H9 (cell line): ENCODE data around the gene VLDLR. TPM values are rescaled to one million over a fixed set of nuclear protein-coding genes. Genes with fewer than 3 reads are reported as not detected.

Experiments used
- DNase-seq: peaks from one replicate; pipeline ENCODE4 v3.0.0-alpha.2; 2017
- H2AFZ ChIP-seq: one replicate; pipeline ENCODE4 v1.6.1; 2013; ENCODE audit warnings: mild to moderate bottlenecking, low read length, control low read depth, moderate library complexity
- H2AK5ac ChIP-seq: 2 replicates; pipeline ENCODE4 v1.6.1; 2013; ENCODE audit warnings: low read length, control low read depth, mixed read lengths; ENCODE audit not compliant: insufficient read length
- H2BK120ac ChIP-seq: one replicate; pipeline ENCODE4 v1.6.1; 2013; ENCODE audit warnings: low read depth, mild to moderate bottlenecking, low read length, control low read depth, inconsistent platforms; ENCODE audit not compliant: poor library complexity, severe bottlenecking
- H2BK12ac ChIP-seq: 2 replicates; pipeline ENCODE4 v1.6.1; 2013; ENCODE audit warnings: low read length, control low read depth, mixed read lengths, low read depth; ENCODE audit not compliant: insufficient read length
- H2BK15ac ChIP-seq: 2 replicates; pipeline ENCODE4 v1.6.1; 2013; ENCODE audit warnings: low read depth, low read length, control low read depth
- H2BK20ac ChIP-seq: one replicate; pipeline ENCODE4 v1.6.1; 2013; ENCODE audit warnings: low read depth, mild to moderate bottlenecking, low read length, control low read depth, inconsistent platforms; ENCODE audit not compliant: poor library complexity, severe bottlenecking
- H2BK5ac ChIP-seq: 2 replicates; pipeline ENCODE4 v1.6.1; 2013; ENCODE audit warnings: low read length, control low read depth, mixed read lengths; ENCODE audit not compliant: insufficient read length
- H3K14ac ChIP-seq: 2 replicates; pipeline ENCODE4 v1.6.1; 2013; ENCODE audit warnings: low read length, control low read depth; ENCODE audit not compliant: insufficient read depth
- H3K18ac ChIP-seq: 2 replicates; pipeline ENCODE4 v1.6.1; 2013; ENCODE audit warnings: low read depth, mild to moderate bottlenecking, mixed read lengths, low read length, control low read depth; ENCODE audit not compliant: insufficient read length
- H3K23ac ChIP-seq: 2 replicates; pipeline ENCODE4 v1.6.1; 2013; ENCODE audit warnings: low read length, control low read depth, mixed read lengths, low read depth; ENCODE audit not compliant: insufficient read length
- H3K23me2 ChIP-seq: 2 replicates; pipeline ENCODE4 v1.6.1; 2013; ENCODE audit warnings: low read depth, mild to moderate bottlenecking, mixed read lengths, low read length, control low read depth; ENCODE audit not compliant: insufficient read length, poor library complexity, severe bottlenecking
- H3K27ac ChIP-seq: 2 replicates; pipeline ENCODE4 v1.5.1; 2013; ENCODE audit warnings: low read length, control low read depth, mixed read lengths, low read depth; ENCODE audit not compliant: insufficient read length
- H3K27me3 ChIP-seq: 2 replicates; pipeline ENCODE4 v1.6.1; 2013; ENCODE audit warnings: low read length, control low read depth, inconsistent platforms; ENCODE audit not compliant: insufficient read depth
- H3K4ac ChIP-seq: 2 replicates; pipeline ENCODE4 v1.6.1; 2013; ENCODE audit warnings: low read depth, mild to moderate bottlenecking, control low read depth, inconsistent platforms, low read length, moderate library complexity
- H3K4me1 ChIP-seq: 2 replicates; pipeline ENCODE4 v1.6.1; 2013; ENCODE audit warnings: low read length, control low read depth, inconsistent platforms; ENCODE audit not compliant: insufficient read depth
- H3K4me2 ChIP-seq: 2 replicates; pipeline ENCODE4 v1.6.1; 2013; ENCODE audit warnings: low read length, control low read depth, mixed read lengths; ENCODE audit not compliant: insufficient read length, insufficient read depth
- H3K56ac ChIP-seq: 2 replicates; pipeline ENCODE4 v1.6.1; 2013; ENCODE audit warnings: low read depth, mild to moderate bottlenecking, mixed read lengths, low read length, control low read depth; ENCODE audit not compliant: insufficient read length
- H3K79me1 ChIP-seq: 2 replicates; pipeline ENCODE4 v1.6.1; 2013; ENCODE audit warnings: low read depth, mild to moderate bottlenecking, moderate library complexity, low read length, control low read depth, inconsistent platforms; ENCODE audit not compliant: insufficient read depth, poor library complexity, severe bottlenecking
- H3K79me2 ChIP-seq: 2 replicates; pipeline ENCODE4 v1.6.1; 2013; ENCODE audit warnings: low read length, control low read depth, inconsistent platforms; ENCODE audit not compliant: insufficient read depth
- H3K9ac ChIP-seq: 2 replicates; pipeline ENCODE4 v1.6.1; 2013; ENCODE audit warnings: low read length, control low read depth, mixed read lengths; ENCODE audit not compliant: insufficient read length; ENCODE audit errors: extremely low read depth
- H3K9me3 ChIP-seq: one replicate; pipeline ENCODE4 v1.6.1; 2013; ENCODE audit warnings: low read depth, low read length, inconsistent platforms; ENCODE audit not compliant: control insufficient read depth
- H3T11ph ChIP-seq: one replicate; pipeline ENCODE4 v1.6.1; 2013; ENCODE audit warnings: mild to moderate bottlenecking, low read length, control low read depth, inconsistent platforms
- H4K20me1 ChIP-seq: one replicate; pipeline ENCODE4 v1.6.1; 2013; ENCODE audit not compliant: control insufficient read depth, insufficient read length, insufficient read depth
- H4K5ac ChIP-seq: 2 replicates; pipeline ENCODE4 v1.6.1; 2013; ENCODE audit warnings: low read depth, mild to moderate bottlenecking, mixed read lengths, low read length, control low read depth; ENCODE audit not compliant: insufficient read length
- H4K8ac ChIP-seq: replicated peaks from 2 replicates; pipeline ENCODE4 v1.6.1; 2013; ENCODE audit warnings: low read length, control low read depth, mixed read lengths, low read depth; ENCODE audit not compliant: insufficient read length
- H4K91ac ChIP-seq: 2 replicates; pipeline ENCODE4 v1.6.1; 2013; ENCODE audit warnings: low read depth, mild to moderate bottlenecking, moderate library complexity, mixed read lengths, low read length, control low read depth; ENCODE audit not compliant: insufficient read length
- H3K27ac Mint-ChIP-seq, 3 experiments: 2 replicates in 2 of 3; 3 replicates in 1 of 3; pipeline ENCODE4 v1.8.0; 2020 to 2021; ENCODE audit warnings: mixed read lengths in 3 of 3, mild to moderate bottlenecking in 1 of 3, moderate library complexity in 1 of 3
- H3K27me3 Mint-ChIP-seq: 2 replicates; pipeline ENCODE4 v1.8.0; 2021; ENCODE audit warnings: low read depth, mild to moderate bottlenecking, moderate library complexity, mixed read lengths
- H3K36me3 Mint-ChIP-seq, 3 experiments: 2 replicates in 2 of 3; 3 replicates in 1 of 3; pipeline ENCODE4 v1.8.0; 2020 to 2021; ENCODE audit warnings: low read depth in 3 of 3, mixed read lengths in 3 of 3; ENCODE audit not compliant: insufficient read depth in 1 of 3
- H3K4me1 Mint-ChIP-seq, 2 experiments: 2 replicates each; pipeline ENCODE4 v1.8.0; 2020; ENCODE audit warnings: mixed read lengths in 2 of 2
- H3K4me3 Mint-ChIP-seq, 2 experiments: 2 replicates in 1 of 2; 3 replicates in 1 of 2; pipeline ENCODE4 v1.8.0; 2020 to 2021; ENCODE audit warnings: mild to moderate bottlenecking in 2 of 2, mixed read lengths in 2 of 2, moderate library complexity in 1 of 2
- H3K9me3 Mint-ChIP-seq, 2 experiments: 2 replicates in 1 of 2; 3 replicates in 1 of 2; pipeline ENCODE4 v1.8.0; 2020; ENCODE audit warnings: mild to moderate bottlenecking in 2 of 2, mixed read lengths in 2 of 2, moderate library complexity in 1 of 2
- CTCF ChIP-seq: fragments of 200-600 bp; sonication (generic); conservative IDR thresholded peaks from 3 replicates; pipeline ENCODE4 v1.8.0; 2021; ENCODE audit warnings: antibody characterized with exemption, mild to moderate bottlenecking
- WGBS: extraction: QIAGEN DNeasy Blood & Tissue Kit; methylation state at CpG from one replicate; pipeline ENCODE4 v1.1.7; 2013; ENCODE audit warnings: missing lambda C conversion rate, low lambda C conversion rate, mixed read lengths; ENCODE audit not compliant: insufficient read length; ENCODE audit errors: extremely low coverage; 5-methylcytosine and 5-hydroxymethylcytosine counted together
- total RNA-seq: library from RNA; stranded (reverse); gene quantifications from 2 replicates; pipeline ENCODE4 v1.2.1, GENCODE V29; 2021

The VLDLR gene
- total RNA-seq, 1 experiment from 2014 or later: 19.1 TPM

GRCh38 chr9:2635922-2636321 lies 14.3 kb downstream of the VLDLR start:
- Histone ChIP-seq H3K4me1 (peaks cover 8% of the 10 kb centered on the region; the same call in 1 of the 2 replicates), H3K18ac (no peak overlapping the region), H4K8ac (no peak overlapping the region), H3K9ac (no peak overlapping the region), H3K56ac (no peak overlapping the region), H4K91ac (no peak overlapping the region), H2BK20ac (no peak overlapping the region), H2BK120ac (no peak overlapping the region), H3K79me2 (peaks cover 14% of the 10 kb centered on the region; the same call in 1 of the 2 replicates), H3K23ac (no peak overlapping the region), H2BK15ac (no peak overlapping the region), H4K20me1 (no peaks in the 10 kb centered on the region), H3K9me3 (no peaks in the 10 kb centered on the region), H3K4ac (no peak overlapping the region), H3K79me1 (peaks cover 10% of the 10 kb centered on the region), H2BK5ac (no peak overlapping the region), H2AK5ac (no peak overlapping the region), H4K5ac (no peak overlapping the region), H3K23me2 (no peaks in the 10 kb centered on the region), H3K4me2 (no peak overlapping the region), H3K14ac (no peak overlapping the region), H3T11ph (no peak overlapping the region), H3K27me3 (no peaks in the 10 kb centered on the region), H3K27ac (no peak overlapping the region), H2AFZ (no peak overlapping the region), H2BK12ac (no peak overlapping the region)
- no peak overlapping the region for H3K27ac Mint-ChIP-seq
- no CpG with 5 or more reads among the region's 2 CpGs for WGBS
- no peaks in the 10 kb centered on the region for H3K27me3 Mint-ChIP-seq
- H3K4me1 Mint-ChIP-seq: peaks cover 22 to 23% of the 10 kb centered on the region in 2 experiments
- H3K4me3 Mint-ChIP-seq: no peak overlapping the region
- peaks cover 17 to 50% (median 39%) of the 10 kb centered on the region in 3 experiments; a peak in 6 of 7 replicates for H3K36me3 Mint-ChIP-seq
- DNase-seq: no peak
- no peak for TF ChIP-seq CTCF
- H3K9me3 Mint-ChIP-seq: no peaks in the 10 kb centered on the region
